GM19099 (cell line): ENCODE results near the gene RAI2.

Source experiments
- POLR2A ChIP-seq: IDR thresholded peaks from 3 replicates; pipeline ENCODE4 v1.6.1; 2011; ENCODE audit warnings: low read depth; ENCODE audit not compliant: insufficient read length; ENCODE audit errors: extremely low read depth

Gene RAI2

DNA sequence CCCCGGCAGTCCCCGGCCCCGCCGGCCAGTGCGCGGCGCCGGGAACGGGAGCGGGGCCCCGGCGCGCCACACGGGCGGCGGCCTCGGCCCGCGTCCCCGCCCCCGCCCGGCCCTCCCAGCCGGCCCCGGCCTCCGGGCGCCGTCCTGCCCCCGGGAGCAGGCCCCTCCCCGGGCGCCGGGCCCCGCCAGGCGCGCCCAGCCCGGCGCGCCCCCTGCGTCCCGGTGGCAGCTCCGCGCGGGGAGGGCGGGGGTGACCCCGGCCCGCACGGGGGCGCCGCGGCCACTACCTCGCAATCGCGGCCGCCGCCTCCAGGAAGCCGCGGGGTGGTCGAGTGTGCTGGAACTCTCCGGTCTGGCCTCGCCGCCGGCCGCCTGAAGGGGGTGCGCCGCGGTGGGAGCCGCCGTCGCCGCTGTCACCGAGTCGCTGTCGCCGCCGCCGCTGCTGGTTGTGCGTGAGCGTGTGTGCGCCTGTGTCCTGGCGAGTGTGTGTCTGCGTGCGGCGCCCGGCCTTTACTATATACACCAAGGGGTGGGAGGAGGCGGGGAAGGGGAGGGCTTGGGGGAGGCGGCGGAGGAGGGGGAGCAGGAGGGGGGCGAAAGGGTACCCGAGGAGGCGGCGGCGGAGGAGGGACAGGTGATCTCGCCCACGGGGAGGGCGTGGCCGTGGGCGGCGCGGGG lies at the start of gene RAI2:
Gene RAI2 (minus strand): TSS at position 488 of the 678 bp plus-strand sequence. CDS start 59,288 bp downstream, outside the sequence.
- TF ChIP-seq POLR2A: no peak

DNA sequence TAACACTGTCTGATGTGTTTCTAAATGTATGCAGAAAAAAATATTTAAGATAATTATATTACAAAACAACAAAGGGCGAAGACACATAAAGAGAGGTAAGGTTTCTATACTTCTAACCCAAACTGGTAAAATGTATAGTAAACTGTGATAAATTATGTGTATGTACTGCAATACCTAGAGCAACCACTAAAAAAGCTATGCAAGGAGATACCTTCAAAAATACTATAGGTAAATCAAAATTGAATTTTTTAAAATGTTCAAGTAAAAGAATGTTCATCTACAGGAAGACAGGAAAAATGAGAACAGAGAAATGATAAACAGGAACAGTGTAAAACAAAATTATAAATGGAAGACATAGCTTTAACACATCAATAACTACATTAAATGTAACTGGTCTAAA lies 27.3 kb upstream of the RAI2 start:
- no peak for TF ChIP-seq POLR2A

GRCh38 chrX:17882680-17883079 lies 21.6 kb upstream of the RAI2 start:
- TF ChIP-seq POLR2A: no peak

DNA sequence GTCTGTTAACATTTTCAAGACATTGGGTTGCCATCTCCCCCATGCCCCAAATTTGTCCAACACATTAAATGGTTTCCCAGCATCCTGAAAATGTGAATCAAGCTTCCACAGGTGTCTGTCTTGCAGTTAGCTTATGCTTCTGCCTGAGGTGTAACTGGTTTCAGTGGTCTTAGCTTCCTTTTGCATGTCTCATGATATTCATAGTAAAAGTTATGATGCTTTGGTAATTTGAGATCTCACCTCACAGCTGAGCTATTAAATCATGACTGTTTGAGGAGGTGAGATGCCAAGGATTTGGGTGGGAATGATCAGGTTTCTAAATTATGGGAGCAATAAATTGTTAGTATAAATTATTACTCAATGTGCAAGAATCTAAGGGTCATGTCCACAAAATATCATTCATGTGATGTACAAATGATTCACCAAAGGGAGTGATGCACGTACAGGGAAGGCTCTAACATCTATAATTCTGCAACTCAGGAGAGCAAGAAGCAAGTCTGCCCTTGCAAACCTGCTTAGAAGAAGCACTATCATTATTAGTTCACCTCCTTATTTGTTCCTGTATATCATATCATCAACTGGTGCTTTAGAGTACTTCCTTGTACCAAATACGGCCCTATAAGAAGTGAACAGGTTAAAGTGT lies 17.1 kb upstream of the RAI2 start:
- TF ChIP-seq POLR2A: no peak

DNA sequence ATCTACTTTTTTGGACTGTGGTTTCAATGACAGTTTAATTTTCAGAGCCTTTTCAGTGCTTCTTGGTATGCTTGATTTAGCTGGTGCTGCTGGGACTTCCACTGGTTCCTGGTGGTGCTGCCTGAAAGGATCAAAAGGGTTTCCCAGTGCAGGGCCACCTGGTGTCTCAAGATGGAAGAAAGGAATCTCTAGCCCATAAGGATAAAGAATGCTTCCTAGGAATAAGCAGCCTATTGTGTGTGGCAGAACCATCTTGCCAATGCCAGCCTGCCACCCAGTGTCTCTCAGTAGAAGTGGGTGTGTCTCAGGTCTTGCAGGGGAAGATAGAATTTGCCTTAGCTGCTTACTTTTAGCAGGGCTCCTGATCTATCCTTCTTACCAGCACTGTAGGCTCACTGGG lies 15.0 kb upstream of the RAI2 start:
- TF ChIP-seq POLR2A: no peak

- TF ChIP-seq POLR2A: no peak
Measured at GRCh38 chrX:17869580-17869979, 8.5 kb upstream of the RAI2 start.

DNA sequence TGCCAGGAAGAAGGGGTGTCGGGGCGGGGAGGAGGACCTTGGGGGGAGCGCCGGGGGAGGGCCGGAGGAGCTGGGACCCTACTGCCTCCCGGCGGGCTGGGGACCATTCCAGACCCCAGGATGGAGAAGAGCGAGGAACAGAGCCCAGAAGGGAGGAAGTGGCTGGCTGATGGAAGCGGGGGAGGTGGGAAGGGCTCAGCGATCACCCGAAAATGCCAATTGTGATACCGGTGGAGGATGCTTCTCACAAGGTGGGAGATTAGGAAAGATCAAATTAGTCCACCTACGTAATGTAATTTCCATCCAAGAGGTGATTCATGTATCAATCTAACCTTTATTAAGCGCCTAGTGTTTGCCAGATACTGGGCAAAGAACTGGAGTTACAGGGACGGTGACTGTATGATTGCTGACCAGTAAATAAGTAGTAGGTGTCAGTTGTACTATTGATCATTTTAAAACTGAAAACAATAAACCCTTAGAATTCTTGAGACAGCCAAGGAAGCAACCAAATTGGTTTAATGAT lies 452 bp upstream of the RAI2 start:
- TF ChIP-seq POLR2A: no peak

GRCh38 chrX:17860179-17860780 lies 818 bp downstream of the RAI2 start:
- no peak for TF ChIP-seq POLR2A

DNA sequence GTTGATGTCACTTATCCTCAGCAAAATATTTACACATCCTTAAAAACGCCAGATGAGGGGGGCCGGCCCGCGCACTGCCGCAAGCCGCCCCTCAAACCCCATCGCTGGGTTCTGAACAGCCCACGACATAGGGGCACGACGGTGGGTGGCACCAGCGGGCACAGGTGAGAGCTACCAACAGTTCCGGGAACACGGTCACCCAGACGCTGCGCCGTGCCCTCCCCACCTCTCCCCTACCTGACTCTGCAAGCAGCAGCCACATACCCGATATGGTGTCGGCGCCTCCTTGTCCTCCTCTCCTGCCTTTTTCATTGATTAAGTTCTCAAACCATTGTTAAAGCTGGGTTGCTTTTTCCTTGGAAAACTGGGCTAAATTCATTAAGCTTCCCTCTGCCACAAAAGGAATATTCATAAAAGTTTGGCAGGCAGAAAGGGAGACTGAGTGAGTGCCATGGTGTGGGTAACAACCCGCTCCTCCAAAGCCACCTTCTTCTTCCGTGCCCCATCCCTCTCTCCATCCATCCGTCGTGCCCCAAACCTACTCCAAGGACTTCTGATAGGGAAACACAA lies 1.4 kb downstream of the RAI2 start:
- no peak for TF ChIP-seq POLR2A

- no peak for TF ChIP-seq POLR2A
Measured at GRCh38 chrX:17854531-17854930, 6.6 kb downstream of the RAI2 start.

GRCh38 chrX:17854069-17854468 lies 7.0 kb downstream of the RAI2 start:
- no peak for TF ChIP-seq POLR2A

DNA sequence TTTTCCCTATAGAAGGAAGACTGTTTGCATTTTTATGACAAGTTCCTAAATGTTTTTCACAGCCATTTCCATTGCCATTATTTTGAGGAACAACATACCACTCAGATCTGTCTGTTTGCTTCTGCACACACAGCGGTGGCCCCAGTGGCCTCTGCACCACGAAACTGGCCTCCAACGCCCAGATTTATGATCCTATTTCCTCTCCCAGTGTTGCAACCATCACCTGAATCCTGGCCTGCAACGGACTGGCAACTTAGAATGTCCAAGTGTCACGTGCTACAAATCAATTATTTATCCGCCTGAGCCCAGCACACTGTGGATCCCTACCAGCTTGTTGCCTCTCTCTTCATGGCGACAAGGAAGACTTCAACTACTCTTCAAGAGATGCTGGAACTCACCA lies 9.2 kb downstream of the RAI2 start:
- TF ChIP-seq POLR2A: no peak

DNA sequence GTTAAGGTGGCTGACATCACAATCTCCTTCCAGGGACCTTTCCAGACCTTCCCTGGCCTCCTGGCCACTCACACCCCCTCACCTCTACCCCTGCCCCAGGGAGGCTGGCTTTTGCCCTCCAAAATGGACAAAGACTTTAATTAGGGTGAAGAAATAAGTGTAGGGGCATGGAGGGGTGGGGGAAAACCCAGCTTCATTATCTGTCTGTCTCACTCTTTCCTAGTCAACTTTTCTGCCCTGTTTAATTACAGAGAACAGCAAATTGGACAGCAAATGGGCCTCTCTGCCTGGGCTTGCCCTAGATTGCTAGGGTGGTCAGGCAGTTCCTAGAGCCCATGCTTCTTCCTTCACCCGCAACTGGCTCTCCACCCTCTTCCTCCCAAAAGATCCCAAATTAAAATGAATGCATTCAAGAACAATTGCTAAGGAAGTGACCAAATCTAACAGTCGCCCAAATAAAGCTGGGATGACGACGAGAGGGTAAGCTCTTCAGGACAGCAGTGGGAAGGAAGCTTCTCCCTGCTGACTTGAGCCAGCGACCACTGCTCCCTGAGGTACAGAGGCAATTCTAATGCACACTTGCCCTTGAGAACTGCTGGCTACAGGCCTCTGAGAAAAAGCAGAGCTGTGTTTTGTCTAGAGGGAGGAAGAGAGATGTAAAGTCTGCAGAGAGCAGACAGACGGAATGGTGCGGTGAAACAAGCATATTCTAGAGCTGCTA lies 12.4 kb downstream of the RAI2 start:
- TF ChIP-seq POLR2A: no peak

GRCh38 chrX:17846045-17846444 lies 15.1 kb downstream of the RAI2 start:
- TF ChIP-seq POLR2A: no peak

GRCh38 chrX:17844236-17844635 lies 16.9 kb downstream of the RAI2 start:
- TF ChIP-seq POLR2A: no peak

DNA sequence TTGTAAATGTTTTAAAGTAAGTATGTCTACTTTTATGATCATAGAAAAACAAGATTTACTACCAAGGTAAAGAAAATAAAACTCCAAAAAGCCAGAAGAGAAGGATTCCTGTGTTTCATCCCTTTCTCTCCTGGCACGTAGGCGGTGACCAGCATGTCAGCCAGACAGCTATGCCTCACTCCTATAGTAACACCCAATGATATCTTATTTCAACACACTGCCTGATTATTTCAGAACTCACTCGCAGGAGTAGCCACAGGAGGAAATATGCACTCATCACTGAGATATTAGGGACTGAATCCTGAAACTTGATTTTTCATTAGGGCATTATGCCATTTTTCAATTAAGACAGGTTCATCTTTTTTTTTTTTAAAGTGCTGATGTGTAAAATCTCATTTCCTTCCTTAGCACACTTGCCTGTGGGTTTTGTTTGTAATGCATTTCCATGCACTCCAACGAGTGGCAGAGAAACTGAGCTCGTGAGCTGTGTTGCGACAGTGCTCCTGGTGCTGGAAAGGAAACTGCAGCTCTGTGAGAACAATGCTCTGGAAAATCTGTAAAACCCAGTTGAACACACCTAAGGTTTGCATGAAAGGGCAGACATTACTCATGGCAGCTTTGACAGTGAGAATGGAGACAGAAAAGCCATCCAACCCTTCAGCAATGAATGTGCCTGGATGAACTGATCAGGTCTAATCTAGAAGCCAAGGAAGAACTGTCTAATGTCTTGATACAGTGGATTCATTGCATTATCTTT lies 18.2 kb downstream of the RAI2 start:
- no peak for TF ChIP-seq POLR2A
